Breast epithelium (tissue), 3 donors: ENCODE results near the gene ZNF23.

Source experiments
- POLR2A ChIP-seq: fragments of 450-650 bp; IDR thresholded peaks from one replicate; pipeline ENCODE4 v1.6.1; 2016; ENCODE audit warnings: antibody characterized with exemption, mild to moderate bottlenecking, moderate library complexity
- POLR2AphosphoS5 ChIP-seq, 3 donors: sonication (generic); formaldehyde crosslinking; IDR thresholded peaks; one replicate each; pipeline ENCODE4 v1.6.1; 2017; ENCODE audit warnings: antibody characterized with exemption in 3 of 3

DNA sequence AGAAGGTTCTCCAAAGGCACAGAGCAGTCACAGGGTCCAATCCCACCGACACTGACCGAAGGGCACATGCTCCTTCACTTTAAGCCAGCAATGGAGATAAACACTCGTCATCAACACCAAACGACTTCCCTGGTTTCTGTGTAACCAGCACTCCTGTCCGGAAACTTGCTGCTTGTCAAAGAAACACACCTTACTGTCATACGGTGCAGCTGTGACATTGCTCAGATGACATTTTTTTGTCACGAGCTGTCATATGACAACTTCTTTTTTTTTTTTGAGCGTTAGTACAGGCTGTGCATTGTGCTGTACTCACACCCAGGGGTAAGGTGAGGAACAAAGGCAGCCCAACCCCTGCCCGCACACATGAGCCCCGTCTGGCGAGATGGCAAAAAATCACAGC lies 59.4 kb downstream of the ZNF23 start:
- TF ChIP-seq POLR2AphosphoS5 (IDR thresholded peaks at IDR 0.05) = no peak
- TF ChIP-seq POLR2A = no peak
